ENCODE results near the gene ERVK3-1.

- TF ChIP-seq PHF8 (conservative IDR thresholded peaks at IDR 0.05; ENCODE audit: low read depth, low read length) (no peak), POLR2AphosphoS5 (IDR thresholded peaks at IDR 0.05; ENCODE audit: low read depth, low read length) (no peak)
Measured at GRCh38 chr19:58336820-58337219, 31.6 kb downstream of the ERVK3-1 start.
